IPS-NIHi11 (cell line): ENCODE results near the gene BNIPL.

ENCODE experiments used
- DNase-seq: peaks from one replicate; pipeline ENCODE4 v3.0.0; 2012; ENCODE audit warnings: mixed read lengths, low spot score

Gene BNIPL

GRCh38 chr1:151058692-151059091, 22.3 kb downstream of the BNIPL start:
- peak; percentile 59 for DNase-seq

- DNase-seq: peak; percentile 92
Measured at GRCh38 chr1:151059109-151060006, 23.0 kb downstream of the BNIPL start, which contains the start of gene CDC42SE1. Gene CDC42SE1 (minus strand): TSS chr1:151059622. CDS start chr1:151055730, 3,892 bp downstream.

DNA sequence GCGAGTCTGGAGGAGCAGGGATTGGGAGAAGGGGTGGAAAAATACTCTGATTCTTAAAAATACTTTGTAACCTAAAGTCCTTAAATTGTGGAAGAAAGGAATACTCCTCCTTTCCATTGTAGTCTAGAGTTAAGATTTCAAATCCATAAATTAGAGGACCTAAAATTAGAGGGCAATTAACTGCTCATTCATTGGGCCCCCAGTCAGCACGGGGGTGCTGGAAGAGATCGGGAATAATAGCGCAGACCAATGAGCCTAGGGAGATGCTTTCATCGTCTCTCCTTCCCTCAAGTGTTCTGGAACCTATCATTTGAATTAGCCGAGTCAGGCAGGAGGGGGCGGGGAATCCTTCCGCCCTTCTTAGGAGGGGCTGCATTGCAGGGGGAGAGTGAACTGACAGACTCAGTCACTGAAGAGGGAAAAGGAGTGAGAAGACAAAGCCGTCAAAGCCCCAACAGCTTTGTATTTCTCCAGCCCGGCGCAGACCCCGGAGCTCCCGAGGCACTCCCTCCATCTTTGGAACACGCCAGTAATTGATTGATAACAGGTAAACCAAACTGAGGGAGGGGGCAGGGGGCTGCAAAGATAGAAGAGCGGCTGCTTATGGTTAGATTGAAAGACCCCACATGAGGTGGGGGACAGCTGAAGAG, 23.7 kb downstream of the BNIPL start, which contains the start of gene MLLT11:
Gene MLLT11, plus strand, starts transcription at position 391 of the 650 bp plus-strand sequence. CDS start 6,828 bp downstream, outside the sequence.
- peak; percentile 78 for DNase-seq

- DNase-seq: no peak
Measured at GRCh38 chr1:151060657-151061421, 24.5 kb downstream of the BNIPL start.

DNA sequence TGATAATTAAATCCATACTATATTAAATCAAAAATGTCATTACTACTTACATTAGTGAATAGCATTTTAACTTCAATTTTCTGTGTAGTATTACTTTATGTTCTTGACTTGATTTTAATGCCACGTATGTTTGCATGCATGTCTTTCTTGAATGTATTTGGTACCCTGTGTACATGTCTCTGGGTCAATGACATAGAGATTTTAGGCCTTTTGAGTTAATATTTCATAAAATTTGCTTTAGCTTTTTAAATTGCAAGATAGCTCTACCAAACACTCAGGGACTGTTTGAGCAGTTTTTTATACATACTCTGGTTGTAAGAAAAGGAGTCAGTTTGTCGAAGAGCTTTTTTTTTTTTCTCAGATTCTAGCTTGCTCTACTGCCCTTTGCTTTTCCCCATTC, 25.3 kb downstream of the BNIPL start:
- no peak for DNase-seq

- DNase-seq: no peak
Measured at GRCh38 chr1:151062741-151063371, 26.5 kb downstream of the BNIPL start.

DNA sequence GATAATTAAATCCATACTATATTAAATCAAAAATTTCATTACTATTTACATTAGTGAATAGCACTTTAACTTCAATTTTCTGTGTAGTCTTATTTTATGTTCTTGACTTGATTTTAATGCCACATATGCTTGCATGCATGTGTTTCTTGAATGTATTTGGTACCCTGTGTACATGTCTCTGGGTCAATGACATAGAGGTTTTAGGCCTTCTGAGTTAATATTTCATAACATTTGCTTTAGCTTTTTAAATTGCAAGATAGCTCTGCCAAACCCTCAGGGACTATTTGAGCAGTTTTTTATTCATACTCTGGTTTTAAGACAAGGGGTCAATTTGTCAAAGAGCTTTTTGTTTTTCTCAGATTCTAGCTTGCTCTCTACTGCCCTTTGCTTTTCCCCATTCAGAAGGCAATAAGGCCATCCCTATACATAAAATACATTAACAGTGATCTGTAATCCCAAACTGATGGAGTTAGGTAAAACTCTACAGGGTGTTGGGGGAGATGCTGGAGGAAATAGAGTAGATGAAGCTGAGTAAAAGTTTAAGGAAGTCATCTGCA, 28.8 kb downstream of the BNIPL start:
- no peak for DNase-seq

DNA sequence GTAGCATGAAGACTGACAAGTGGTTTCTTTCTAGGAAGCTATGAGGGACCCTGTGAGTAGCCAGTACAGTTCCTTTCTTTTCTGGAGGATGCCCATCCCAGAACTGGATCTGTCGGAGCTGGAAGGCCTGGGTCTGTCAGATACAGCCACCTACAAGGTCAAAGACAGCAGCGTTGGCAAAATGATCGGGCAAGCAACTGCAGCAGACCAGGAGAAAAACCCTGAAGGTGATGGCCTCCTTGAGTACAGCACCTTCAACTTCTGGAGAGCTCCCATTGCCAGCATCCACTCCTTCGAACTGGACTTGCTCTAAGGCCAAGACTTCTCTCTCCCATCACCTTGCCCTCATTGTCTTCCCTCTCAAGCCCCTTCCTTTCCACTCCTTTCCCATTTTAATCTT, 30.8 kb downstream of the BNIPL start:
- DNase-seq: no peak

DNA sequence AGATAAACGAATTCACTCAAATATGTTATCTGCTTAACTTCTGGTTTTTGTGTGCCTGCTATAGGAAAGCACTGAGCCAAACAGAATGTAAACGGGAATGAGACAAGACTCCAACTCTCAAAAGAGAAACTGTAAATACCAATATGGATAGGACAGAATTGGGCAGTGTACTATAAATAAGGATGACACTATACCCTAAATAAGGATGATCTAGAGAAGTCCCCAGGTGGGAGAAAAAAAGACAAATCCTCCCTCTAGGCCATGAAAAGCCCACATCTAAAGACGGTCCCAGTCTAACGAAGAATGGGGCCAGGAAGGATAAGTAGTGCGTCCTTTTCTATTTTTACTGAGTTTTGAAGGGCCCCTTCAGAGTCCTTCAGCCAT, 32.7 kb downstream of the BNIPL start:
- no peak for DNase-seq

GRCh38 chr1:151070474-151071276, 34.3 kb downstream of the BNIPL start, which contains the start of gene GABPB2:
Gene GABPB2 (plus strand): TSS chr1:151070761. CDS start chr1:151088190, 17,429 bp downstream.
- DNase-seq: peak; percentile 92

GRCh38 chr1:151072224-151072623, 35.8 kb downstream of the BNIPL start:
- no peak for DNase-seq

GRCh38 chr1:151085953-151086559, 49.7 kb downstream of the BNIPL start:
- DNase-seq: no peak
